NCI-H345 treated with DMSO at 0.1 percent for 48 hours (cell line): Measurements from ENCODE around the gene RNF14.

ENCODE experiments used
- DNase-seq: peaks from one replicate; lab custom pipeline; 2025; ENCODE audit not compliant: unreplicated experiment; lab: John Stamatoyannopoulos, UW

Gene RNF14

GRCh38 chr5:141973871-141974595, 5.1 kb downstream of the RNF14 start:
- DNase-seq: no peak

- no peak for DNase-seq
Observed at GRCh38 chr5:141976176-141976575, 7.3 kb downstream of the RNF14 start.

DNA sequence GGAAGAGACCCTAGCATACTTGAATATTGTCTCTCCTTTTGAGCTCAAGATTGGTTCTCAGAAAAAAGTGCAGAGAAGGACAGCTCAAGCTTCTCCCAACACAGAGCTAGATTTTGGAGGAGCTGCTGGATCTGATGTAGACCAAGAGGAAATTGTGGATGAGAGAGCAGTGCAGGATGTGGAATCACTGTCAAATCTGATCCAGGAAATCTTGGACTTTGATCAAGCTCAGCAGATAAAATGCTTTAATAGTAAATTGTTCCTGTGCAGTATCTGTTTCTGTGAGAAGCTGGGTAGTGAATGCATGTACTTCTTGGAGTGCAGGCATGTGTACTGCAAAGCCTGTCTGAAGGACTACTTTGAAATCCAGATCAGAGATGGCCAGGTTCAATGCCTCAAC, 9.5 kb downstream of the RNF14 start:
- DNase-seq: no peak

DNA sequence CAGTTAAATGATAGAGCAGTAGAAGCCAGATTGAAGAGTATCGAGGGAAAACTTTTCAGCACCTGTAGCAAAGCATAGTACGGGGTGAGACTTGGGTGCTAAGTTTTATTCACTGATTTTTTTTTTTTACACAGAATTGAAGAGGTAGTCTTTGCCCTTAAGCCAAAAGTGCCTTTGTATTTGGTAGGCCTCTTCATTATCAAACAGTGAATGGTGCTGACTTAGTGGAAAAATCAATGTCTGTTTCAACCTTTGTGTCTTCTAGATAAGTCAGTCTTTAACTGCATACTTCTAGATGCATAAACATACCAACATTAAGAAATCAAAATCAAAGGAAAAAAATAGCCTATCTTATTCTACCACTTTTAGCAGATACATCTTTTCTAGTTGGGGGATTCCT, 13.7 kb downstream of the RNF14 start:
- DNase-seq: no peak

GRCh38 chr5:141986072-141986471, 17.2 kb downstream of the RNF14 start:
- DNase-seq: no peak

DNA sequence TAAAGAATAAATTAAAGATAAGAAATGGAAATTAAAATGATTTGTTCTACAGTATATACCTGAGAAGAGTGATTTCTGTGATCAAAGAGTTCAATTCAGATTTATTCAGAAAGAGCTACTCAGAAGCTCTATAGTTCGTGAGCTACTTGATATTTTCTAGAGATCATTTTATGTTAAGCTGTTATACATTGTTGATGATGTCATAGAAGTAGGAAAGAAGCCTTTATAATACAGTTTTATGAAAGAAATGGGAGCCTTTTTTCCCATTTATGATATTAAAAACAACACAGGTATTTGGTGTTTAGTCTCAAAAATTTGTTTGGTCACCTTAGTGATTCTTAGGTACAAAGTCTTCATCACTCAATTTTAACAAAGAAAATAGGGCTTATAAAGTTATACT, 20.8 kb downstream of the RNF14 start:
- no peak for DNase-seq

DNA sequence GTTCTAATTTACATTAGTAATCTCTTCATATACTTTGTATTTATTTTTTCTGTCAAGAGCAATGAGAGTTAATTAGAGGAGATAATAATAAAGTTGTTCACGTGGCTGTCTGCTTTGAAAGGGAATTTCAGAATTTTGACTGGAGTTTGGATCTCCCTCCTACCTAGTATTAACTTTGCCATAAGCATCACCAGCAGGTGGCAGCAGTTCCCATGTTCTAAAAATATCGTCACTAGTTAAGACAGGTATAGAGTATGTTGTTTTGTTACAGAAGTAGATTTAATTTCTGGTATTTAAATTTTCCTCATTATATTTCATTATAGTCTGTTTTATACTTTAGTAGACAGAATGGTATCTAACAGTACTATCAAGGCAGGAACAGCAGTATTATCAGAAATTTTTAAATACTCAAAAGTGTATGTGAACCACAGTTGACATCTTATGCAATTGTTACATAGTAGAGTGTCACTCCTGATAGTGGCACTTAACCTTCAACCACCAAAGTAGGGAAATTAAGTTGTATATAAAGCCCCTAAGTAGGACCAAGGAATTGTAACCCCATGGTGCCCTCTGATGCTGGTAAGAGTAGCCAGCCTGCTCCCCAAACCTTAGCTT, 23.6 kb downstream of the RNF14 start:
- DNase-seq: peak; percentile 38

GRCh38 chr5:141994511-141995136, 25.7 kb downstream of the RNF14 start:
- DNase-seq: no peak

DNA sequence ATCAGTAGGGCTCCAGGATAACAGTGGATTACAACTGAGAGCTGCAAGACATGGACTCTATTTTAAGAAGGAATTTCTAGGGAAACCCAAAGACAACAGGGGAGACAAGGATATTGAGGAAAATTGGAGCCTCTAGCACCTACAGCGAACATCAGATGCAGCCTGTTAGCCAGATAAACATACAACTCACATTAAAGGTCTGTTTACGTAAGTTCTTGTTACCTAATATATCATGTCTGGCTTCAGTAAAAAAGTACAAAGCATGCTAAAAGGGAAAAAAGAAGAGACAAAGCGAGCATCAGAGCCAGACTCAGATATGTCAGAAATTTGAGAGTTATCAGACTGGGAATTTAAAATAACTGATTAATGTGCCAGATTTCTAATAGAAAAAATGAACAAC, 26.8 kb downstream of the RNF14 start:
- no peak for DNase-seq

GRCh38 chr5:141997358-141997960, 28.6 kb downstream of the RNF14 start:
- no peak for DNase-seq

- DNase-seq: no peak
Observed at GRCh38 chr5:142000173-142000572, 31.3 kb downstream of the RNF14 start.

GRCh38 chr5:142000704-142001484, 32.0 kb downstream of the RNF14 start:
- no peak for DNase-seq

DNA sequence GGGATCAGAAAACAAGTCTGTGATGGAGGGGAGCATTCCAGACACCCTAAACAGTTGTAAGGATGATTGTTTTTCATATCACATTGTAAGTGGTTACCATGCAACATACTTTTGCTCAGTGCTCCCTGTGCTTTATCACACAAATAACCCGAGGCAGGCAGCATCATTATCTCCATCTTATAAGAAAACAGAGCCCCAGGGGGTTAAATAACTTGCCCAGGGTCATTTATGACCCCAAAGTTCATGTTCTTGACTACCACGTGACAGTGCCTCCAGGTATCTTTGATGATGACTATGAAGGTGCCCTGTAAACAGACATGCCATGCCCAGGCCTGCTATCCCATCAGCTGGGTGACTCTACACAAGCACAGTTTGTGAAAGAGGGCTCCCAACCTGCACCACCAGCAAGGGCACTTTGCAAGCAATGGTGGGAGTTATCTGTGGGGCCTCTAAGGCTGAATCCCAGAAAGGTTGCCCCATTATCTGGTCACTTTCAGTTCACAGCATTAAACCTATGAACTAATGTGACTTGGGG, 34.4 kb downstream of the RNF14 start:
- no peak for DNase-seq

DNA sequence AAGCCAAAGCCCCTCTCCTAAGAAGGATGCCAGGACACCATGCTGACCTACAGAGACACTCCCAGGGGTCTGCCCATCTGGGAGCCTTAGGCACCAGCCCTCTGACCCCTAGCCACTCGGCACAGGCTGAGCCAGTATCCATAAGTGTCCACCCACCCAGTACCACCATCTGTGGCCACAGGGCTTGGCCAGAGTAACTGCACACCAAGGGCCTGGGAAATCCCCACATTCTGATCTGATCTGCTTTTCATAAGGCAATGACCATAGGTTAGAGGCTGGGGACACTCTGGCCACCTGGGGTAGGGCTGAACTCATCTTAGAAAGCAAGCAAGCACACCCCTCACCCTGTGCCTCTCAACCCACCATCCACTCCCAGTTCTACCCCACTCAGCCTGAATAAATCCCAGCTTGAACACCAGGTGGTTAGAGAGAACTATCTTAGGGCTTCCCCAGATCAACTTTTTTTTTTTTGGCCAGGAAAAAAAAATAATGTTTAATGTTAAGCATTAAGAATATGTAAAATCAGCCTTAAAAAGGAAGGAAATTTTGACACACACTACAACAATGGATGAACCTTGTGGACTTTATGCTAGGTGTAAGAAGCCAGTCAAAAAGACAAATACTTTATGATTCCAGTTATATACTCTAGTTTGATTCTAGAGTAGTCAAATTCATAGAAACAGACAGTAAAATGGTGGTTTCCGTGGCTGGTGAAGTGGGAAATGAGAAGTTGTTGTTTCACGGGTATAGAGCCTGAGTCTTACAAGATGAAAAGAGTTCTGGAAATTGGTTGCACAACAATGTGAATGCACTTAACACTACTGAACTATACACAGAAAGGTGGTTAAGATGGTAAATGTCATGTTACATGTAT, 37.7 kb downstream of the RNF14 start:
- DNase-seq: no peak

DNA sequence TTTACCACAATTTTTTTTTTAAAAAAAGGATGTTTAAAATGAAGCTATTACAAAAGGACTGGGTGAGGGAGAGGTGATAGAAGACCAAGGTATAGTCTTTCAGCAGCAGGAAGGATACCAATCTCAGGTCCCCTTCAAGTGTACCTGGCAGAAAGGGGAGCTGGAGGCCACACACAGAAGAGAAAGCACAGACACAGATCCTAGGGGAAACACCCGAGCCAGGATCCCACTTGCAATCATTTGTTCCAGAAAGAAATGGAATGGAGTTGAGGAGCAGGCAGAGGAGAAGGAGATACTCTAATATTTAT, 38.3 kb downstream of the RNF14 start:
- DNase-seq: no peak

DNA sequence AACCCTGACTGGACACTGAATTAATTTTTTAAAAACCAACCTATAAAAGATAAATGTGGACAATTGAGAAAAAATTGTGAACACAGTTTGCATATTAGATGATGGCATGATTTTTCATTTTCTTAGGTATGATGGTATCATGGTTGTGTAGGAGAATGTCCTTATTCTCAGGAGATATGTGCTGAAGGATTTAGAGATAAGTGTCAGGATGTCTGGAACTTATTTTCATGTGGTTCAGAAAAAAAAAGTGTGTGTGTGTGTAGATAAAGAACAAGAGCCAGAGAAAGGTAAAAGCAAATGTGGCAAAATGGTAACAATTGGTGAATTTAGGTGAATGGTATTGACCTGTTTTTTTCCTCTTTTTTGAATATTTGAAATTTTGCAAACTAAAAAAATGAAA, 39.9 kb downstream of the RNF14 start:
- DNase-seq: no peak

- DNase-seq: no peak
Observed at GRCh38 chr5:142009886-142010285, 41.0 kb downstream of the RNF14 start.

DNA sequence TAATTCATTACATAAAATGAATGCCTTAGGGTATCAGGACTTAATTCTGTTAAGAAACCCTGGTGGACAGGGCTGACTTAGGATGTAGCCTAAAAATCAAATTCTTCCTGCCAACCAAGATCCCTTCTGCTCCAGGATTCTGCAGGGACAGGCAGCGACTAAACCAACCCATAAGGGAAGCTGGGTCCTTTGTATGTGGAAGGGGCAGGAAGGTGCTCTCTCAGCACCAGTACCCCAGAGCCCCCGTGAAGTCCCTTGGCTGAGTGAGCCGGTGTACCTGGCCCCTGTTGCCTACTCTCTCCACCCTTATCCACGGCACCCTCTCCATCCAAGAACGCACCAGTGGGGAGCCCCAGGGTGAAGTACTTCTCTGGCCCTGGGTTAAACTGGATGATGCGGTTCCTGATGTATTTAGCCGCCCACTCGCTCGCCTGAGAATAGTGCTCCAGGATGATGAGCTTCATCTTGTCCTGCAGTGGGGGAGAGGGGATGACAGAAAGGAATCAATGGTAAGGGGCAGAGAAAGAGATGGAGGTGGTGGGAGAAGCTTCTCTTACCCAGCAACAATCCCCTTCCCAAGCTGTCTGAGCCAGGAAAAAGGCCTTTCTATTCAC, 42.8 kb downstream of the RNF14 start:
- DNase-seq: no peak

GRCh38 chr5:142012186-142012785, 43.4 kb downstream of the RNF14 start:
- peak; percentile 2 for DNase-seq
